GM12801 (cell line): Measurements from ENCODE around the gene PLEKHN1.

ENCODE experiments used
- CTCF ChIP-seq: IDR thresholded peaks from one replicate; pipeline ENCODE4 v1.5.1; 2011; ENCODE audit warnings: control low read depth; ENCODE audit not compliant: insufficient read length; ENCODE audit errors: extremely low read depth

Gene PLEKHN1

GRCh38 chr1:978835-979743 is 12.8 kb downstream of the PLEKHN1 start:
- no peak for TF ChIP-seq CTCF

GRCh38 chr1:979744-980072 is 13.4 kb downstream of the PLEKHN1 start:
- TF ChIP-seq CTCF, result no peak

DNA sequence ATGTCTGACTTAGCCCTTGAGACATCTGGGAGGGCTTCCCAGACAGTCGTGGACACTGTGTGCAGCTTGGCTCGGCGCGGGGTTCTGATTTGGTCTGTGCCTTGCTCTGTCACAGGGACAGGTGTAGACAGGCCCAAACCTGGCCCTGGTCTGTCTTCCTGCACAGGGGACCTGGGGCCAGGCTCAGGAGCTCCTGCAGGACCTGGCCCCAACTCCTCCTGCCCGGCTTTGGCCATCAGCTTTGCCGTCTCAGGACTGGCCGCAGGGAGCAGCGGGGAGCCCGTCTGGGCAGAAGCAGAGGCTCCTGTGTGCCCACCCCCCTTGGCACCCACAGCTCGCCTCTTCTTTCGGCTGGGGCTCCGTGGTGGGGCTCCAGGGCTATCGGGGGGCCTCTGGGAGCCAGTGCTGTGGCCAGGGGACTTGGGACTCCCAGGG is 13.9 kb downstream of the PLEKHN1 start:
- no peak for TF ChIP-seq CTCF

GRCh38 chr1:980602-981395 is 14.5 kb downstream of the PLEKHN1 start:
- no peak for TF ChIP-seq CTCF

DNA sequence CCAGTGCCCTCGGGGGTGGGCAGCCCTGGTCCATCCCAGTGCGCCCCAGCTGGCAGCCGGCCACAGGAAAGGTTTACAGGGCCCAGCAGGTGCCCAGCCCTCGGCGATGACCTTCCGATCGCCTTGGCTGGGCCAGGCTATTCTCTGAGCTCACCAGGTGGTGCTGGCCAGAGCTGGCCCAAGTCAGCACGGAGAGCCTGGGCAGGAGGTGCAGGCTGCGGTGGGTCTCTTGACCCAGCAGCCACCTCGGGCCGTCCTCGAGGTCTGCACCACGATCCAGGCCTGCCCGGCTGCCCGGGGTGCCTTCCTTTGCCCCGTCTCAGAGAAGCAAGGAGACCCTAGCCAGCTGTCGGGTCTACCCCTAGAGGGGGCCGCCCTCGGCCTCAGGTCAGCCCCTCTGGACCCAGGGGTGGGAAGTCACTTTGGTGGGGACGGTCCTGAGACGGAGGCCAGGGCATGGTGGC is 15.2 kb downstream of the PLEKHN1 start:
- TF ChIP-seq CTCF, result no peak

DNA sequence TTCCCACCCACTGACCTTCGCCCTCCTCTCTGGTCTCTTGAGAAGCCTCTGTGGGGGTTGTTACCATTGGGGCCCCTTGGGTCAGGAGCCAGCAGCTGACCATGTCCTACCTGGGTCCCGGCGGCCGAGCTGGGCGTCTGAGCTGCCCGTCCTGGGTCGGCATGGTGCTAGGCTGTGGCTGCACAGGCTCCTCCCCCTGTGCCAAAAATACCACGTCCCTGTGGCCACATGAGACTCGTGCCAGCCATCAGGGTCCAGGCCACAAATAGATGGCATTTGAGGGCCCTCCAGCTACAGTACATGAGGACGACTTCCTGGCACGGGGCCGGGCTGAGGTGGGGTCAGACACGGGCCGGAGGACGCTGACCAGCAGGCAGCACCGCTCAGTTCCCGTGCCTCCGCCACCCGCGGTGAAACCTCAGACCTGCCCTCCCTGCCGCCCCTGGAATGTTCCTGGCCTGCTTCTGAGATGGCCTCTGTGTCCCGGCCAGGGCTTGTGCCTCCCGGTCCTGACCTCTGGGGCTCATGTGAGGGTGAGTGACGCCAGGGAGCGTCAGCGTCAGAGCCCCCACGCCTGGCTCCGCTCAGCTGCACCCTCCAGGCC is 15.8 kb downstream of the PLEKHN1 start, which contains the start of gene PERM1:
TSS of gene PERM1 (minus strand) at position 139 of the 604 bp plus-strand sequence. CDS start 1,064 bp downstream, outside the sequence.
- no peak for TF ChIP-seq CTCF
